Loucy (cell line): ENCODE data around the gene B9D2.

Experiments used
- H2AFZ ChIP-seq: fragments of 200-600 bp; sonication (generic); 2 replicates; pipeline ENCODE4 v1.6.0; 2016; ENCODE audit warnings: antibody characterized with exemption, mild to moderate bottlenecking, low read length, moderate library complexity
- H3F3A ChIP-seq: fragments of 200-600 bp; 2 replicates; pipeline ENCODE4 v1.6.0; 2016; ENCODE audit warnings: antibody characterized with exemption, low read depth, mild to moderate bottlenecking
- H3K27me3 ChIP-seq: fragments of 200-600 bp; sonication (generic); 2 replicates; pipeline ENCODE4 v1.6.1; 2014; ENCODE audit warnings: low read length, mild to moderate bottlenecking; ENCODE audit not compliant: insufficient read depth, poor library complexity, severe bottlenecking
- H3K36me3 ChIP-seq: fragments of 200-600 bp; sonication (generic); 2 replicates; pipeline ENCODE4 v1.6.1; 2016; ENCODE audit warnings: low read length; ENCODE audit not compliant: insufficient read depth
- H3K4me1 ChIP-seq: fragments of 200-600 bp; sonication (generic); 2 replicates; pipeline ENCODE4 v1.5.1; 2014; ENCODE audit warnings: low read length, mild to moderate bottlenecking; ENCODE audit not compliant: insufficient read depth, poor library complexity, severe bottlenecking
- H3K4me2 ChIP-seq: fragments of 200-600 bp; sonication (generic); 2 replicates; pipeline ENCODE4 v1.6.0; 2014; ENCODE audit warnings: antibody characterized with exemption, low read length, low read depth, mild to moderate bottlenecking; ENCODE audit not compliant: poor library complexity, severe bottlenecking
- H3K4me3 ChIP-seq: fragments of 200-600 bp; sonication (generic); 2 replicates; pipeline ENCODE4 v1.5.1; 2014; ENCODE audit warnings: low read length, mild to moderate bottlenecking, mixed read lengths; ENCODE audit not compliant: poor library complexity, severe bottlenecking
- H3K79me2 ChIP-seq: fragments of 200-600 bp; sonication (generic); 2 replicates; pipeline ENCODE4 v1.6.1; 2014; ENCODE audit warnings: low read length; ENCODE audit not compliant: insufficient read depth
- H3K9ac ChIP-seq: fragments of 200-600 bp; sonication (generic); 2 replicates; pipeline ENCODE4 v1.6.0; 2014; ENCODE audit warnings: mild to moderate bottlenecking, low read depth, low read length, moderate library complexity; ENCODE audit not compliant: poor library complexity, severe bottlenecking
- H3K9me2 ChIP-seq: fragments of 200-600 bp; sonication (generic); replicated peaks from 2 replicates; pipeline ENCODE4 v1.6.1; 2016; ENCODE audit warnings: low read depth, low read length, mixed read lengths
- H3K9me3 ChIP-seq: fragments of 200-600 bp; sonication (generic); 2 replicates; pipeline ENCODE4 v1.6.1; 2014; ENCODE audit warnings: mild to moderate bottlenecking, antibody characterized with exemption, low read length, low read depth; ENCODE audit not compliant: insufficient read depth
- H4K20me1 ChIP-seq: fragments of 200-600 bp; sonication (generic); 2 replicates; pipeline ENCODE4 v1.6.0; 2014; ENCODE audit warnings: antibody characterized with exemption, low read length, mild to moderate bottlenecking; ENCODE audit not compliant: insufficient read depth, poor library complexity, severe bottlenecking
- CTCF ChIP-seq: fragments of 200-600 bp; sonication (generic); conservative IDR thresholded peaks from 2 replicates; pipeline ENCODE4 v1.5.1; 2014; ENCODE audit warnings: mild to moderate bottlenecking, antibody characterized with exemption, low read length
- EZH2phosphoT487 ChIP-seq: fragments of 200-600 bp; IDR thresholded peaks from 2 replicates; pipeline ENCODE4 v1.6.1; 2018; ENCODE audit warnings: antibody characterized with exemption, mild to moderate bottlenecking, moderate library complexity, borderline replicate concordance

Gene B9D2

GRCh38 chr19:41332000-41332399 lies 31.9 kb downstream of the B9D2 start:
- Histone ChIP-seq H3K4me2 (no peak overlapping the region), H3K36me3 (peaks cover 70% of the 10 kb centered on the region; the same call in 1 of the 2 replicates), H3K9ac (no peak overlapping the region), H3F3A (peaks cover 6% of the 10 kb centered on the region), H3K27me3 (no peaks in the 10 kb centered on the region), H3K9me2 (no peaks in the 10 kb centered on the region), H3K4me3 (no peak overlapping the region), H4K20me1 (peaks cover 22% of the 10 kb centered on the region), H3K9me3 (no peaks in the 10 kb centered on the region), H2AFZ (no peak overlapping the region), H3K79me2 (peaks cover 21% of the 10 kb centered on the region; the same call in 1 of the 2 replicates), H3K4me1 (peaks cover 25% of the 10 kb centered on the region)
- TF ChIP-seq CTCF (no peak), EZH2phosphoT487 (no peak)

- no peak overlapping the region for H3K4me2 ChIP-seq
- peaks cover 63% of the 10 kb centered on the region; the same call in 1 of the 2 replicates for H3K36me3 ChIP-seq
- TF ChIP-seq EZH2phosphoT487 = no peak
- TF ChIP-seq CTCF = no peak
- no peak overlapping the region for H3K4me3 ChIP-seq
- no peak overlapping the region for H3K9ac ChIP-seq
- H3K9me3 ChIP-seq = no peaks in the 10 kb centered on the region
- H3F3A ChIP-seq = peaks cover 9% of the 10 kb centered on the region
- H4K20me1 ChIP-seq = peaks cover 22% of the 10 kb centered on the region
- peaks cover 28% of the 10 kb centered on the region for H3K79me2 ChIP-seq
- H3K27me3 ChIP-seq = no peaks in the 10 kb centered on the region
- no peaks in the 10 kb centered on the region for H3K9me2 ChIP-seq
- H2AFZ ChIP-seq = no peak overlapping the region
- peaks cover 34% of the 10 kb centered on the region for H3K4me1 ChIP-seq
Measured at GRCh38 chr19:41330946-41331678, 32.8 kb downstream of the B9D2 start.

- H3K79me2 ChIP-seq = peaks cover 34% of the 10 kb centered on the region
- peaks cover 22% of the 10 kb centered on the region for H4K20me1 ChIP-seq
- no peak overlapping the region for H3K9ac ChIP-seq
- H3K27me3 ChIP-seq = no peaks in the 10 kb centered on the region
- H3K36me3 ChIP-seq = peaks cover 59% of the 10 kb centered on the region; the same call in 1 of the 2 replicates
- peaks cover 35% of the 10 kb centered on the region for H3K4me1 ChIP-seq
- H3K9me3 ChIP-seq = no peaks in the 10 kb centered on the region
- no peak overlapping the region for H2AFZ ChIP-seq
- TF ChIP-seq CTCF = no peak
- no peak for TF ChIP-seq EZH2phosphoT487
- no peak overlapping the region for H3K4me2 ChIP-seq
- H3F3A ChIP-seq = peaks cover 9% of the 10 kb centered on the region
- no peak overlapping the region for H3K4me3 ChIP-seq
- no peaks in the 10 kb centered on the region for H3K9me2 ChIP-seq
Measured at GRCh38 chr19:41330481-41330880, 33.5 kb downstream of the B9D2 start.
